HG02610 (cell line): Measurements from ENCODE around the gene IVNS1ABP.
A peak's percentile ranks its signal among the peaks of the same experiment; 100 is the strongest.
"Not testable (repeated sequence)": the region's sequence is repeated elsewhere in the genome, so short reads cannot be mapped to it uniquely, and the experiment has no call there.

ENCODE experiments used
- ATAC-seq: cut with Tn5 transposase; IDR thresholded peaks from one replicate; pipeline ENCODE4 v1.9.1; 2021; ENCODE audit warnings: mild to moderate bottlenecking, moderate library complexity; ENCODE audit not compliant: unreplicated experiment

IVNS1ABP gene

DNA sequence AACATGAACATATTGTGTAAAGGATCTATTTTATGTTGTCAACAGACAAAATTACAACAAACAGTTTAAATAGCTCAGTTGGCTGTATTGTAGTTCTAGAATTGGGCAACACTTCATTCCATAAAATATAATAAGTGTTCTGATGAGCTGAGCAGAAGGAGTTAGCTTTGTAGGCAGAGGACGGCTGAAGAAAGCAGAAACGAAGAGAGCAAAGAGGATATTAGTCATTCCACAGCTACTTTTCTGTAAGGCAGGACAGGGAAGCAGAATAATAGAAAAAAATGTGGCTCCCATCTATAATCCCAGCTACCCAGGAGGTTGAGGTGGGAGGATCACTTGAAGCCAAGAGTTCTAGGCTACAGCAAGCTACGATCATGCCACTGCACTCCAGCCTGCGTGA is 20.2 kb upstream of the IVNS1ABP start:
- ATAC-seq, result no peak

- no peak for ATAC-seq
These were observed 17.1 kb upstream of the IVNS1ABP start for GRCh38 chr1:185334182-185334581.

- ATAC-seq, result no peak
These were observed 11.2 kb upstream of the IVNS1ABP start for GRCh38 chr1:185328255-185328654.

GRCh38 chr1:185325413-185325812 is 8.4 kb upstream of the IVNS1ABP start:
- no peak for ATAC-seq

DNA sequence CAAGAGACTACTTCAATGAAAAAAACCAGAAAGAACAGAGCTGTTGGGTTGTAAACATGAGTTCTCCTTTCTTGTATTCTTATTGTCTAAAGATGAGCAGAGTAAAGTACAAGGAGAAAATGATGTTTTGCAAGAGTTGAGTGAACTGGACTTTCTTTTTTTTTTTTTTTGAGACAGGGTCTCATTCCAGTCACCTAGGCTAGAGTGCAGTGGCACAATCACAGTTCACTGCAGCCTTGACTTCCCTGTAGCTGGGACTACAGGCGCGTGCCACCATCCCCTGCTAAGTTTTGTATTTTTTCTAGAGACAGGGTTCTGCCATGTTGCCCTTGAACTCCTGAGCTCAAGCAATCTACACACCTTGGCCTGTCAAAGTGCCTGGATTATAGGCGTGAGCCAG is 7.1 kb upstream of the IVNS1ABP start:
- no peak for ATAC-seq

GRCh38 chr1:185322636-185323035 is 5.6 kb upstream of the IVNS1ABP start:
- ATAC-seq, result no peak

- ATAC-seq, result not testable (repeated sequence)
These were observed 4.7 kb upstream of the IVNS1ABP start for GRCh38 chr1:185321653-185322221.

GRCh38 chr1:185321104-185321503 is 4.1 kb upstream of the IVNS1ABP start:
- ATAC-seq, result not testable (repeated sequence)

GRCh38 chr1:185319139-185319475 is 2.1 kb upstream of the IVNS1ABP start:
- no peak for ATAC-seq

DNA sequence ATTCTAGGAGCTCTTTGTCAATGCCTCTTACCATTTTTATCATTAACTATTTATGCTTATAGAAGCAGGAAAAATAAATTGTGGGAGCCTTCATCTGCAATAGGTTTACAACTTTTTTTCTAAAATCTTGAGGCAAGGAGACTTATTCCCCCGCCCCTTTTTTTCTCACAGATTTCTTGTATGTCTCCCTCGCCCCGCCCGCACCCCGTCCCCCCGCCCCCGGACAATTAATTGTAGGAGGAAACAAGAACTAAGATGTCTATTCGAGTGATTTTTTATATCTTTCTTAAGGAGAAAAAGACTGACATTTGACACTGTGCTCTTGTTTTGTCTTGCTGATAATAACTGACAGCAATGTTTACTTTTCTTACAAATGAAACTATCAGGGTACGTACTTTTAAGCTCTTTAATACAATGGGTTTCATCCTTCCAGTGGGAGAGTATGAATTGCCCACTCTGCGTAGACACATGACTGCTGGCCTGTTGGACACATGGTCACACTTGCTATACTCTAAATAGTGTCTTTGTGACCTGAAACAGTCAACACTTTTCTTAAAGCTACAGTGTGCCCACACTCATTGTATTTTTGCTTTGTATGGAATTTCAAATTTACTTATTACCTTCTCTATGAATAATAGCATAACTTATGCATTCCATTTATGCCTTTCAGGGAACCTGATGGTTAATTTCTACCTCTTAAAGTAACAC is 1.5 kb upstream of the IVNS1ABP start:
- no peak for ATAC-seq

DNA sequence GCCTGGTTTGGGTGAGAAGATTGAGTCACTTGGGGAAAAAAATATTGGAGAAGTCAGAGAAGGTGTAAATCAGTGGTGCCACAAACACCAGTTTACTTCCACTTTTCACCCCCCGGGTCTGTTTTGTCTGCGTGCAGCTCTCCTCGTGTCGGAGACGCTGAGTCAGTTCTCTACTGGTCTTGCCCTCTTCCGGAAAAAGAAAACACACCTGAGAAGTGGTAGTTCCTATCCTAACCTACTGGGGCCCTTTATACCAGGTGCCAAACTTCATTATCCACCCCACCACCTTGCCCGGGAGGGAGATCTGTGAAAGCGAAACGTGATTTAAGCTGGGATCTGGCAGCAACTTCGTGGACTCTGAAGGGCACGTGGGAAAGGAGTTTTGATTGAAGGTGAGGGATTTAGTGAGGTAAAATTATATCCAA is 855 bp upstream of the IVNS1ABP start:
- ATAC-seq, result peak; percentile 43

- ATAC-seq, result peak; percentile 54
These were observed 645 bp downstream of the IVNS1ABP start for GRCh38 chr1:185316163-185317033.

DNA sequence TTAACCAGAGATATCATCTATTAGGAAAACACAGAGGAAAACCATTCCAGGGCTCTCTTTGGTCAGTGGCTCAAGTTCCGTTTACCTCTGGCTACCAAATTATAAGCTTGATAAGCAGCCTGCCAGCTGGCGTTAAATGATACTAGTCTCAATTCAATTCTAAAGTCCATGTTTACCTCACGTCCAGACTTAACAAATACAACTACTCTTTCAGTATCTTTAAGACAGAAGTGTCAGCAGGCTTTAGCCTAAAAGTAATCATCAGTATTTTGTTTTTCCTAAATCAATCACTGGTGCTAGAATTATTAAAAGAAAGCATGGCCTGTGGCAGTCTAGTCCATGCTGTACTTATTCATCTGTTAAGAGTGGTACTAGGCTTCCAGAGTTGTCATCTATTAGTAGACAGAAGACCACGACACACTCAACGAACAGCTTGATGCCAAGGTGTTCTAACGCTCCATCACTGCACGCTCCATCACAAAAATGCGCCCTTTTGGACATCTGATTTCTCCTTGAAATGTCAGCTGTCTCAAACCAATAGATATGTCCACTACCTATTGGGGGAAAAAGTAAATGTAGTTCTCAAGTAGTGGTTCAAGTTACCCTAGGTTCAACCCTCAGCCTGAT is 1.5 kb downstream of the IVNS1ABP start:
- ATAC-seq, result no peak

DNA sequence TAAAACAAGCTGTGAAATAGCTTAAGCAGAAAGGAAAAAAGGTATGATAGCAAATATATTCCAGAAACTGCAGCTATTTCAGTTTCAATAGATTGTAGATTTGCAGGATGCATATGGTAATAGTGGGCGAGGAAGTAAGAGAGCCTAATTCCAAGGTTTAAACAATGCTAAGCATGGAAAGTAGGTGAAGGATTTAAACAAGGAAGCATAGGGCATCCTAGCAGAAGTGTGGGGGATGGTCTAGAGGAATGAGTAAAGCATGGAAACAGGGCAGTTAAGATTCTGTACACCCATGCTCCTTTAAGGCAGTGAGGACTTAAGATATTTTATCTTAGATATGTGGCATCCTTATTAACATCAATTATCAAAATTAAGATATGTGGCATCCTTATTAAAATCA is 2.6 kb downstream of the IVNS1ABP start:
- ATAC-seq, result no peak

DNA sequence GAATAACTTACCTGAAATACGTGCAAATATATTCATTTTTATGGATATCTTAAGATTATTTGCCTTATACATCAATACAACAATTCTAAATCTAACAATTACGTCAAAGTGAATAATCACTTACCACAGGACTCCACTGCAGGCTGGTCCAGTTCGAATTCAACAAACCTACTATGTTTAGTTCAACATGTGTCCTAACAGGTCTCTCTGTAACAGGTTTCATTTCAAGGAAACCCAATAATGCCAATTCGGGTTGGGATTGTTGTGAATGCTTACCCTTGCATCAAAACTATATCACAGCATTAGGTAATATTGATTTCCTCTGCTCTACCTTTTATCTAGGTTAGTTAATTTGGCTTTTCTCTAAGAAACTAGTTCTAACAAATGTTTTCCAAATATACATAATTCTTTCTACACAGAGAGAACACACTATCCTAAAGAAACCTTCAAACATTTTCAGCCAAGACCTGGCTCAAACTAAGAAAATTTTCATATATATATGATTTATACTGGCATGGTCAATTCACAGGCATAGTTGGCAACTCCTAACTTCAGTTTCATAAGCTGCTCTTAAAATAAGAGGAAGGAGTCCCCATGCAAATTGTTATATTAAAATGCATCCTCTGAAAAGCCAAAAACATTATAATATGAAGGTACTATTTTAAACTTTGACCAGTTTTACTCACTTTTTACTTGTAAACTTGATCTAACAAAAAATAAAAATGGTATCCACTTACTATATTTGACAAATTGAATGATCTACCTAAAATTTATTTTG is 4.5 kb downstream of the IVNS1ABP start:
- ATAC-seq, result no peak

DNA sequence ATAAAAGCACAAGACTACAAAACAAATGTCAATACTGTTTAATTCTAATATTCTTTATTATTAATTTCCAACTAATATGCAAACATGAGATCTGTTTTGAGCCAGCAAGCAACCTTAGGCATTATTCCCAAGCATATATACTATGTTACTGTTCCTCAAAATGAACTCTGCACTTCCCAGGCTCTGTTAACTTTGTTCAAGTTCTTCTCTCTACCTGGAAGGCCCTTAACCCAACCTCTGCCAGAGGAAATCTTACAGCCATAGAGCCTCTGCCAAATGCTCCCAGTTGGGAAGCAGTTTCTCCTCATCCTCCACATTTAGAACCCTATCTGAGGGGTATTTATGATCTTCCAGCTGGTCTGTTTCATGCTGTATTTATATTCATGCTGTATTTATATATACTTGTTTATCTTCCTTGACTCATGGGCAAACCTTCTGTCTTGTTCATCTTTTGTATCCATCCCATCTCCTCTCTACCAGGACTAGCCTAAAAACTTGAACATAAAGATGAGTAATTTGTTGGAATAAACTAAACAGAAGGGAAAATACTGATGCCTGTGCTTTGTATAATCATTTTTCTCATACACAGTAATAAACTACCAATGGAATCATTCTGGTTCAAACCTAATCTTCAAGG is 5.3 kb downstream of the IVNS1ABP start:
- no peak for ATAC-seq

- no peak for ATAC-seq
These were observed 7.5 kb downstream of the IVNS1ABP start for GRCh38 chr1:185309566-185309965.

DNA sequence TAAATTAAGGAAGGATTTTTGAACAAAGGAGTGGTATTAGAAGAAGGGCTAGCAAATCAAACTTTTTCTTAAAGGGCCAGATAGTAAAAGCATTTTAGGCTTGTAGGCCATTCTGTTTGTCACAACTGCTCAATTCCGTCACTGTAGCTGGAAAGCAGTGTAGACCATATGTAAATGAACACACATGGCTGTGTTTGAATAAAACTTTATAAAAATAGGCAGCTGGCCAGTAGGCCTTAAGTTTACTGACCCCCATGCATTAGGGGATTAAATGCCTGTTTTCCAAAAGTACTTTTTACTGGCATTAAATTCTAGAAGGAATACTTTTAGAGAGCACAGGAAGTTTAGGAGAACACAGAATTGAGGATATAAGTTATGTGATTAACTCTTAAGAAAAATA is 8.9 kb downstream of the IVNS1ABP start:
- ATAC-seq, result no peak

DNA sequence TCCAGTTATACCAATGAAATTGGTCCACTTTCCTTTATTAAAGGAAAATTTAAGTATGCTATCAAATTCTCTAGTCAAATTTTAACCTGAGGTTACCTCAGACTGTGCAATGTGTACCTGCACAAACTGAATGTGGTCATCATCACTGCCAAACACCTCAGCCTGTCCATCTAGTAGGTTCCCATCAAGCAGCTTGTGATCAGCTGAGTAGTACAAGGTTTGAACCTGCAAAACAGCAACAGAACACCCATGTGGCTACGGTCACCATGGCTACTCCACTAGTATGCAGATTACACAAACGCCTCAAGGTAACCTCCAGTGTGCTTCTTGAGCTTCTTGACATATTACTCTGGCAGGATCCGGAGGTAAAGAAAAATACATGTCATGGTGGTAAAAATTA is 11.6 kb downstream of the IVNS1ABP start:
- no peak for ATAC-seq

- ATAC-seq, result no peak
These were observed 16.9 kb downstream of the IVNS1ABP start for GRCh38 chr1:185300152-185300551.
